Brain pericyte (primary cell): ENCODE measurements around the gene TIGAR.
A peak's percentile ranks its signal among the peaks of the same experiment; 100 is the strongest.

ENCODE experiments used
- DNase-seq: peaks from one replicate; pipeline ENCODE4 v3.0.0-alpha.2; 2012; ENCODE audit warnings: low read depth, low spot score

Gene TIGAR, protein sequence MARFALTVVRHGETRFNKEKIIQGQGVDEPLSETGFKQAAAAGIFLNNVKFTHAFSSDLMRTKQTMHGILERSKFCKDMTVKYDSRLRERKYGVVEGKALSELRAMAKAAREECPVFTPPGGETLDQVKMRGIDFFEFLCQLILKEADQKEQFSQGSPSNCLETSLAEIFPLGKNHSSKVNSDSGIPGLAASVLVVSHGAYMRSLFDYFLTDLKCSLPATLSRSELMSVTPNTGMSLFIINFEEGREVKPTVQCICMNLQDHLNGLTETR

DNA sequence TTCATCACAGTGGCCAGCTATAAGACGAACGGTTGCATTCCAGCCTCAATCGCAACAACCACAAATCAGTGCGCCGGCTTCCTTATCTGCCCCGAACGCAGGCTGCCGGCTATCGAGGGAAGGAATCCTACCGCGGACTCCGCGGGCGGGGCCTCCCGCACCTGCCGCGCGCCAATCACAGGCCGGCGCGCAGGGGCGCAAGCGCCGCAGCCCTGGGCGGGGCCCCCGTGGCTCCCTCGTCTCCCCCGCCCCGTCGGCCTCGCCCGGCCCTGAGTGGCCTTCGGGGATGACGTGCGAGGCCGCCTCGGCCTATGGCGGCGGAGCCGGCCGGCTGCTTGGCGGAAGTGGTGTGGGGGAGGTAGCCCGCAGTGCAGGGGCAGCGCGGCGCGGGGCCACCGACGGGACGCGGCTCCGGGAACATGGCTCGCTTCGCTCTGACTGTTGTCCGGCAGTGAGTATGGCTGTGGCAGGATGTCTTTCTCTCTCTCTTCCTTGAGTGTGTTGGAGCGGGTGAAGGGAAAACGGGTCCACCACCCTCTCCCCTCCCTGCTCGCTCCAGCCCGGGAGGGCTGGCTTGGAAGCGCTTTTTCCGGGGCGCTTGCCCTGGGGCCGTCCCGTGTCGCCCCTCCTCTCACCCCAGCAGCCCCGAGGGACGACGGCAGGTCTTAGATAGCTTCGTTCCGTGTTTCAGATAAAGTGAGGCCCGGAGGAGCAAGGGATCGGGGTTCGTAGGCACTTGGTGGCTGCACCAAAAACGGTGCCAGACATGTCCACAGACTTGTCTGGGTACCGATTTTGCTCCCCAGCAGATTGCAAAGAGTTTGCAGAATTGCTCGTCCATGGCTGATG, at the start of gene TIGAR:
TIGAR (plus strand) TSS at position 361 of the 849 bp plus-strand sequence; CDS start at position 420, 59 bp downstream.
- peak; percentile 58 for DNase-seq

DNA sequence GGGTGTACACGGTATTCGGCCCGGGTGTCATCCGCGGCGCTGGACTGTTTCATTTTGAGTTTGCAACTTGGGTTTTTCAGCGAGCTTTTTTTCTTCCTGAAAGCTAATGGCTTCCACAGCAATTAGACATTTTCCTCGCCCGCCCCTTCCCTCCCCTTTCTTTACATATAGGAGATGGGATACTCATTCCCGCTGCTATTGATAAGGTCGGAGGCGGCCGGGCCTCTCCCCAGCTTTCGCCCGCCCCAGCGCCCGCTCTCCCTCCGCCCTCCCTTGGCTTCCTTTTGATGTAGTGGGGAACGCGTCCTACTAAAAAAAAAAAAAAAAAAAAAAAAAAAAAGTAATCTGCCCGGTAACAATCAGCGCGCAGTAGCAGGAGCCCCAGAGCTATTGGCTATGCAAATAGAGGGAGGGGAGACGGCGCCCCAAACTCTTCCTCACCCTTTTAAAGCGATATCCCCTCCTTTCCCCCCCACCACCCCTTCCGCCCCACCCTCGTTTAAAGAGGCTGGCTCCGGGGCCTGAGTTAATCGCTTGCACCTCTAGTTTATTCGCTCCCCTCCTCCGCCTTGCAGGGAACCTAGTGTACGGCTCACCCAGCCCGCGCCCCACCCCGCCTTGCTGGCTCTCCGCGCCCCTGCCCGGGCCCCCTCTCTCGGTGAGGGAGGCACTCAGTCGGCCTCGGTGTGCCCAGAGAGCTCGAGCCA, 49.1 kb upstream of the TIGAR start:
- no peak for DNase-seq

DNA sequence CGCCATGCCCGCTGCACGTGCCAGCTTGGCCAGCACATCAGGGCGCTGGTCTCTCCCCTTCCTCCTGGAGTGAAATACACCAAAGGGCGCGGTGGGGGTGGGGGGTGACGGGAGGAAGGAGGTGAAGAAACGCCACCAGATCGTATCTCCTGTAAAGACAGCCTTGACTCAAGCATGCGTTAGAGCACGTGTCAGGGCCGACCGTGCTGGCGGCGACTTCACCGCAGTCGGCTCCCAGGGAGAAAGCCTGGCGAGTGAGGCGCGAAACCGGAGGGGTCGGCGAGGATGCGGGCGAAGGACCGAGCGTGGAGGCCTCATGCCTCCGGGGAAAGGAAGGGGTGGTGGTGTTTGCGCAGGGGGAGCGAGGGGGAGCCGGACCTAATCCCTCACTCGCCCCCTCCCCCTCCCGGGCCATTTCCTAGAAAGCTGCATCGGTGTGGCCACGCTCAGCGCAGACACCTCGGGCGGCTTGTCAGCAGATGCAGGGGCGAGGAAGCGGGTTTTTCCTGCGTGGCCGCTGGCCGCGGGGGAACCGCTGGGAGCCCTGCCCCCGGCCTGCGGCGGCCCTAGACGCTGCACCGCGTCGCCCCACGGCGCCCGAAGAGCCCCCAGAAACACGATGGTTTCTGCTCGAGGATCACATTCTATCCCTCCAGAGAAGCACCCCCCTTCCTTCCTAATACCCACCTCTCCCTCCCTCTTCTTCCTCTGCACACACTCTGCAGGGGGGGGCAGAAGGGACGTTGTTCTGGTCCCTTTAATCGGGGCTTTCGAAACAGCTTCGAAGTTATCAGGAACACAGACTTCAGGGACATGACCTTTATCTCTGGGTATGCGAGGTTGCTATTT, 48.4 kb upstream of the TIGAR start:
- no peak for DNase-seq

DNA sequence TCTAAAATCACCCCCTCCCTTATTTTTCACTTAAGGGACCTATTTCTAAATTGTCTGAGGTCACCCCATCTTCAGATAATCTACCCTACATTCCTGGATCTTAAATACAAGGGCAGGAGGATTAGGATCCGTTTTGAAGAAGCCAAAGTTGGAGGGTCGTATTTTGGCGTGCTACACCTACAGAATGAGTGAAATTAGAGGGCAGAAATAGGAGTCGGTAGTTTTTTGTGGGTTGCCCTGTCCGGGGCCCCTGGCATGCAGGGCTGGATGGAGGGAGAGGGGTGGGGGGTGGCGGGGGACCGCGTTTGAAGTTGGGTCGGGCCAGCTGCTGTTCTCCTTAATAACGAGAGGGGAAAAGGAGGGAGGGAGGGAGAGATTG, 47.8 kb upstream of the TIGAR start:
- DNase-seq = no peak

DNA sequence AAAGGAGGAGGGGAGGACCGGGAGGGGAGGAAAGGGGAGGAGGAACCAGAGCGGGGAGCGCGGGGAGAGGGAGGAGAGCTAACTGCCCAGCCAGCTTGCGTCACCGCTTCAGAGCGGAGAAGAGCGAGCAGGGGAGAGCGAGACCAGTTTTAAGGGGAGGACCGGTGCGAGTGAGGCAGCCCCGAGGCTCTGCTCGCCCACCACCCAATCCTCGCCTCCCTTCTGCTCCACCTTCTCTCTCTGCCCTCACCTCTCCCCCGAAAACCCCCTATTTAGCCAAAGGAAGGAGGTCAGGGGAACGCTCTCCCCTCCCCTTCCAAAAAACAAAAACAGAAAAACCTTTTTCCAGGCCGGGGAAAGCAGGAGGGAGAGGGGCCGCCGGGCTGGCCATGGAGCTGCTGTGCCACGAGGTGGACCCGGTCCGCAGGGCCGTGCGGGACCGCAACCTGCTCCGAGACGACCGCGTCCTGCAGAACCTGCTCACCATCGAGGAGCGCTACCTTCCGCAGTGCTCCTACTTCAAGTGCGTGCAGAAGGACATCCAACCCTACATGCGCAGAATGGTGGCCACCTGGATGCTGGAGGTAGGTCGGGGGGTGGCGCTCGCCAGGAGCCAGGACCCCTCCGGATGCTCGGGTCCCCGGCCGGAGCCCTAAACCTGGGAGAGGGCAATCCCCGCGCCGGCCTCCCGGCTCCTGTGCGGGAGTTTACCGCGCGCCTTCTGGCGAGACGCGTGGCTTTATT, 47.2 kb upstream of the TIGAR start, which contains the start of gene CCND2:
CCND2 (plus strand) TSS at position 111 of the 744 bp plus-strand sequence; CDS start at position 390, 279 bp downstream.
- DNase-seq = no peak

DNA sequence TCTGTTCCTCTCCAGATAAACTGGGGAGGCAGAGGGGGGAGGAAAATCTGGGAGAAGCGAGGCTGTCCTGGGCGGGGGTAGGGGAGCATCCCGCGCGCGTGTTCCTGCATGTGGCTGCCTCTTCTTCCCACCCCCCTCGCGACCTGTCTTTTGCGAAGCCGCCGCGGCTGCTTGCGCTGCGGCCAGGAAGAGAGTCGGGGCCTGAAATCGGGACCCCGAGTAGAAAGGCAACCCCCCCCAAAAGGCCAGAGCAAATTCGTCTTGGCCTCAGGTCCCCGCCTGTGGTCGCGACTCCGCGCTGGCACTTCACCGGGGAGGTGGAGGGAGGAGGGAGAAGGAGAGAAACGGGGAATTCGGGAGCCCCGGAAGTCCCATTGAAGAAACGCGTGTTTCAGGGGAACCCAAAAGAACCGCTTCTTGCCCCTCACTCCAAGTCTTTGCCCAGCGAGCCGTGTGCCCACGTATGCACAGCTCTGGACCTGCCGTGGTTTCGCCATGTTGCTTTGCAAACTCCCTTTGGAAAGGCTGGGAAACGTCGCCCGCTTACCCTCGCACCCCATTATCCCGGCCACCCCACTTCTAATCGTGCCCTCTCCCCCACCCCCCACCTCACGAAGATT, 46.5 kb upstream of the TIGAR start:
- no peak for DNase-seq

DNA sequence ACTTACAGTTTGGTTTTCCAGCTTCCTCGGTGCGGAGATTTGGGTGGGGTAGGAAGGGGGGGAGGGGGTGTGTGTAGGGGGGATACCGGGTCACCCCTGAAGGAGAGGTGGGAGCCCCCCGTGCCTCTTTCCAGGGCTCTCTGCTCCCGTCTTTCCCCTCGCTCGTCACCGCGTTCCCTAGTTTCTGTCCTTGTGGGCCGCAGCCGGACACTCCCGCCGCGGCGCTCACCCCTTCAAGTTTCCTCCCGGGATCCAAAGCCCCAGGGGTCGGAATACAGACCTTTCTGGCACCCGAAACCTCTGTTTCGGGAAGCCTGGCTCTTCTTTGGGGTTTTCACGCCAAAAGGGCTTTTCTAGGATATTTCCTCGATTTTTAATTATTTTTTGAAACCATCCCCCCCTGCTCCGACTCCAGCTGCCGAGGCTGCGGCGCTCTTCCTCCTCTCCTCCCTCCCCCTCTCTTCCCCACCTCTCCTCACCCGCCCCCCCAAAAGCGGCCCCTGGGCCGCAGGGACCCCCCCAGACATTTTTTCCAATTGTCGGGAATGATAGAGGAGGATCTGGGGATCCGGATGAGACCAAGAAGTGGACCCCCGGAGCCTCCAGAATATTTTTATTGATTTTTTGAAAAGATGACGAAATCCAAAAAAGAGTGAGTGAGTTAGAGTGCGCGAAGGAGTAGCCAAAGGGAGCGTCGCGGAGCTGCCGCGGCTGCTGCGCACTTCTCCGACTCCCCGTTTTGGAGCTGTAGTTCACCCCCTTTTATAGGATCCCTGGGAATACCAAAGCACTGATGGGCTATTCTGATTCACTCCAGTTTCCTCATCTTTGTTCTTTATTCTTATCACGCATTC, 45.8 kb upstream of the TIGAR start:
- DNase-seq = no peak

DNA sequence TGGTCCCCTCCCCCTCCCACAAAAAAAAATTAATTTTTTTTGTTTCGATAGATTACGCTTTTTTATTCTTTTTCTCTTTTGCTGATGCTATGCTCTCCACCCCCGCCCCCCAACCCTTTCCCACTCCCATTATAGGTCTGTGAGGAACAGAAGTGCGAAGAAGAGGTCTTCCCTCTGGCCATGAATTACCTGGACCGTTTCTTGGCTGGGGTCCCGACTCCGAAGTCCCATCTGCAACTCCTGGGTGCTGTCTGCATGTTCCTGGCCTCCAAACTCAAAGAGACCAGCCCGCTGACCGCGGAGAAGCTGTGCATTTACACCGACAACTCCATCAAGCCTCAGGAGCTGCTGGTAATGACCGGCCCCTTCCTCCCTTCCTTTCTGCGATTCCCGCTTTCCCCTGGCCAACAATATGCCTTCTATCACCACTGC, 45.1 kb upstream of the TIGAR start:
- no peak for DNase-seq

DNA sequence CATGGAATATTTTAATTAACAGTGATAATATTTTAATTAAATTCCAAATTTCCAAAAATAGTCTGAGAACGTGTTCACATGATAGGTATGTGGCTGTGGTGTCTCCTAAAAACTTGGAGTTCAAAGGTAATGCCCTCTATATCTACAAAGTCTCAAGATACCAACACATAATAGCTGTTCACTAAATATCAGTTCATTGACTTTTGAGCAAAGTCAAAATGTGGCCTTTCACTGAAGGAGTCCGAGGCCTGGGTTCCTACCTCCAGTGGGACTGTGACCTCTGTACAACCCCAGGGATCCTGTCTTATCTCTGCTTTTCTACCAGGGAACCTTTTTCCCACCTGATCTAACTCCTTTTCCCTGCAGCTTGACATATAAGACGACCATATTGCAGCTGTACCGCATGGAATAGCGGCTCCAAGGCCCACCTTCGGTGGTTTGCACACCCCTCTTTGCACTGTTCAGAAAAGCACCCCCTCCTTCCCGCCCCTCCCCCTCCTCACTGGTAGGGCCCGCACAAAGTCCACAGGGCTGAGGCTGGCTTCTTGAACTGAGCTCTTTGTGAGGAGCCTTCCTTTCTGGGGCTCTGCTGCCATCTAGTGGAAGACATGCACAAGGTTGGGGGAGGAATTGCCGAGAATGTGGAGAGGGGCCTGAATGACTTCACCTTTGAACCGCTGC, 44.3 kb upstream of the TIGAR start:
- DNase-seq = peak; percentile 27

DNA sequence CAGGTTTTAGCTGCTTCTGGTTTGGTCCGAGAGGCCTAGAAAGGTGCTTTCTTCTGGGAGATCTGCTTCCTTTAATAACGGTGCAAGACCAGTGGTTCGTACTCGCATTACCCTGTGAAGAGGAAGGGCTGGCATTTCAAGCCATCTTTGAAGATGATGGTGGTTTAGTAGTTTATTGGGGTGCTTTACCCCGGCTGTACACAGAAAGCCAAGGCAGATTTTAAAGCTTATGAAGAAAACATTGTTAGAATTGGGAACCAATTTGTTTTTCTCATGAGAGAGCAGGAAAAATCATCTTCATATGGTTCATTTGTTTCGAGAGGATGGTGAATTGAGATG, 43.8 kb upstream of the TIGAR start:
- DNase-seq = no peak

DNA sequence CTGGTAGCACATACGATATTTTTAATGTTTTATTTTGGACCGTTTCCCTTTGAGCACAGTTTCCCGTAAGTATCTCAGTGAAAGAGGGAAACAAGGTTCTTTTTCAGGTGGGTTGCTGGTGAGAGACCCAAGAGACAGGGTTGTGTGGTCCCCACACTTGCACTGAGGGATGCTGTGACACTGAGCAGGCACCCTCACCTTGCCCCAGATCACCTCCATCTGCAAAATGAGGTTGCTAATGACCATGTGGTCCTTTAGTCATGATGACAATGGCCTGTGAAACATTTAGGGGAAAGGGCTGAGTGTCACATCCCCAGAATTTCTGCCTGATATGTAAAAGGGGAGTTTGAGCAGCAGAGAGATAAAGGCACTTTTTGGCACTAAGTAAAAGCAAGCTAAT, 43.2 kb upstream of the TIGAR start:
- DNase-seq = no peak

DNA sequence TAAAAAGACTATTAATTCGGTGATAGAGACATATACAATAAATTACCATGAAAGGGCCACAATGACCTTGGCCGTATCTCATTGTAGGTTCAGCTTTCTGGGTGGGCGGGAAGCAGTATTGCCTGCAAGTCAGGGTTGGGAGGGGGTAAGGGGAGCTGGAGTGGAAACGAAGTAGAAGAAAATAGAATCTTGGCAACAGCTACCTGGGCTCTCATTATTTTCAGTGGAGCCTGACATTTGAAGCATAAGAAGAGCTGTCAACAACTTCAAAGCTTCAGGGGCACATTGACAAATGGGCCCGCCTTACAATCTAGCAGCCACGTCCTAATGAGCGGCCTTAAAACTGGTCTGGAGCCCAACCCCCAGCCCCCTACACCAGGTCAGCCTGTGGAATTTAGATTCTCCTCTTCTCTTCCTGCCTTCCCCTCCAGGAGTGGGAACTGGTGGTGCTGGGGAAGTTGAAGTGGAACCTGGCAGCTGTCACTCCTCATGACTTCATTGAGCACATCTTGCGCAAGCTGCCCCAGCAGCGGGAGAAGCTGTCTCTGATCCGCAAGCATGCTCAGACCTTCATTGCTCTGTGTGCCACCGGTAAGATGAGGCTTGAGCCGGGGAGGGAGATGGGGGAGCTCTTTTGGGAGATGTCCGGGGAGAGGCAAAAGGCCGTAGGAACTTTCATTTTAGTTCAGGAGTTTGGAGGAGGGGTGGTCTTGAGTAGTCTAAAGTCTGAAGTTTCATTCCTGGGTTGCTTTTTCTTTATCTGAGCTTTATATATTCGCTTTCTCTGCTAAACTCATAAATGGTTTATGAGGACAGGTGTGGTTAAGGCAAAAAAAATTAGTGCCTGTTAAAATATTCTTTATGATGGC, 42.5 kb upstream of the TIGAR start:
- DNase-seq = no peak

DNA sequence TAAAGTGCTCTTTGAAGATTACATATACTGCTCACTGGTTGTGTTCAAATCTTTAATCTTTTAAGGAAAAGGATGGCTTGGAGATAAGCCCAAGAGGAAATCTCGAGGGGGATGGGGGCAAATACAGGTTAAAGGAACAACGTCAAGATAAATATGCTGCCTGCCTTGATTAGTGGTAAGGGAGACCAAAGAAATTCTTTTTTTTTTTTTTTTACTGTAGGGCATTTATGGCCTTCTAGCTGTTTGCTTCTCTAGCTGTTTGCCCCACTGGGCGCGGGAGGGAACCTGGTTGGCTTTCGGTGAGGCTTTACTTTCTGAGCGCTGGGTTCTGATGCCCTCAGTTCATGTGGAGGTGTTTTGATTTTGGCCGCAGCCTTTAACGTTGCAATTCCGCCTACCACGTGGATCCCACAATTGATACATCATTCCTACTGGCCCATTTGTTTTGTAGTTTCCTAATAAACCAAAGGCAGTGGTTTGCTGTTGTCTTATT, 41.8 kb upstream of the TIGAR start:
- DNase-seq = no peak

DNA sequence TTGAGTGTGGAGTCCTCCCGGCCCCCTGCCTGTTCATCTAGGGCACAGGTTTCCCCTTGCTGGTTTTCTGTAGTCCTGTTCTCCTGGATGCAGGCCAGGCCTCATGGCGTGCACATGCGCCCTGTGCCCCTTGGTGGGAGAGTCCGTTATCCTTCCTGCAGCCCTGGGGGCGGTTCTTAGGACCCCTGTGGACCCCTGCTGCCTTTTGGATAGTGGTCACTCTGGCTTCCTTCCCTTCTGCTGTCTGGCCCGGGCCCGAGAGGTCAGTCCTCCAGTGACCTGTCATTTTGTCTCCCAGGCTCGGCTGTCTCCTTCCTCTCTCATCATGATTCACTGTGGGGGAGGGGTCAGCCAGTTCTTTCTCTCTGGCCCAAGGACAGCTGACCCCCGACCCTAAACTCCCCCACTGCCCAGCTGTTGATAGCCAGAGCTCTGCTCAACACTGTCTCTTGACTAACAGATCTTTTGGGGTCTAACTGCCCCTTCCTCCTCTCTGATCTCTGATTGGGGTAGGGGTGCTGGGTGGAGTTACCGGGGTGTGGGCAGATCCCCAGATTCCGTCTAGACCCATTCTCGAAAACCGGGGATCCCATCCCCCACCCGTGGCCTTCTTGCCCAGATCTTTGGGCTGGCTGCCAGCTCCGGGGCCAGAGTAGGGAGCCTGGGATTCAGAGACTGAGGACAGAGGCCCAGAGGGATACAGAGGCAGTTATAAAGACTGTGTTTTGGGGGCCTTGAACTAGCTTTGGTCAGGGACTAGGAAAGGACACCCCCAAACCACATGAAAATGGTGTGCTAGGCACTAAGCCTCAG, 40.5 kb upstream of the TIGAR start:
- no peak for DNase-seq

DNA sequence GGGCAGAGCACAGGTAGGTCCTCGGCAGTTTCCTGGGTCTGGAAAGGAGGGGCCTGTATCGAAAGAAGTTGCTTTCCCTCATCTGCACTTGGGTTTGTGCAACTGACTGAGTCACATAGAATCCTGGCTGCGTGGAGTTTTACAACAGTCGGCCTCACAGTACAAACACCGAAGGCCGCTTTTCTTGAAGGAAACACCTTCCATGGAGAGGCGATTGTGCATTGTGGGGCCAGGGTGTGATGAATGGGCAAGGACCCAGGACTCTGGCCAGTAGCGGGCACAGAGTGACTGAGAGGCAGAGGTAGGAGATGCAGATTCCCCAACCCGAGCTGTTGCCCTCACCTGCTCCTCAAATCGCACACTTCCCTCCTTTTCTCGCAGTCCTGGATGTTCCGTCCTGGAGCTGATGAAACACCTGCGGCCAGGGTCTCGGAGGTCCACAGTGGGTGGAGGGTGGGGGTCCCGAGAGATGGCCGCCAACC, 39.8 kb upstream of the TIGAR start:
- DNase-seq = no peak

DNA sequence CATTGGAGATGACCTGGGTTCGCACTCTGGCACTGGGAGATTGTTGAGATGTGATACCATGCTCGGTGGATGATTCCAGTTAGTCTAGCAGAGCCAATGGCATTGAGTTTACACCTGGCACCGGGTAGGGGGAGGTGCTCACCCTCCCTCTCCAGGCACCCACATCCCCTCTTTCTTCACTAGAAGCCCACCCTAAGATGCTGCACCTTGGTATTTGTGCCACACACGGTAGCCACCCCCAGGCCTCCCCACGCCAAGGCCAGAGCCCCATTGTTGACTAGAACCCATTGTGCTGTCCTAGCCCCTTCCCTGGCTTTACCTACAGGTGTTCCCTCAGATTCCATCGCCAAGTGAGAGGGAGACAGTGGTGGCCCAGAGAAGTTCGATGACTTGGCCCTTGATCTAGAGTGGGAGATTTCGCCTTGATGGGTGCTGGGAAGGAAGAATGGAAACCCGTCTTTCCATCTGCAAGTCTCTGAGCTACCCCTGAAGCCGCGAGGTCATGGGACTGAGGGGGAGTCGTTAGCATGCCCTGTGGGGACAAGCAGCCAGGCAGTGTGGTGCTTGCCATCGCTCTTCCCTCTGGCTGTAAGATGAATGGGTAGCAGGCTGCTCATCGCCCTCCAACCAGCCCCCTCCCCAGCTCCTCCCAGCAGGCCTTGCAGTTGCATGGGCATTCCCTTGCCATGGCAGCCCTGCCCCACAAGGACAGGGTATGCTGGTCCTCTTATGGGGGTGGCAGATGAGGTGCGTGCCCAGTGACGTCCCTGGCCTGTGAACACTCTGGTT, 38.7 kb upstream of the TIGAR start:
- no peak for DNase-seq
